Measurements from ENCODE around the gene OSBPL1A.

OSBPL1A gene

DNA sequence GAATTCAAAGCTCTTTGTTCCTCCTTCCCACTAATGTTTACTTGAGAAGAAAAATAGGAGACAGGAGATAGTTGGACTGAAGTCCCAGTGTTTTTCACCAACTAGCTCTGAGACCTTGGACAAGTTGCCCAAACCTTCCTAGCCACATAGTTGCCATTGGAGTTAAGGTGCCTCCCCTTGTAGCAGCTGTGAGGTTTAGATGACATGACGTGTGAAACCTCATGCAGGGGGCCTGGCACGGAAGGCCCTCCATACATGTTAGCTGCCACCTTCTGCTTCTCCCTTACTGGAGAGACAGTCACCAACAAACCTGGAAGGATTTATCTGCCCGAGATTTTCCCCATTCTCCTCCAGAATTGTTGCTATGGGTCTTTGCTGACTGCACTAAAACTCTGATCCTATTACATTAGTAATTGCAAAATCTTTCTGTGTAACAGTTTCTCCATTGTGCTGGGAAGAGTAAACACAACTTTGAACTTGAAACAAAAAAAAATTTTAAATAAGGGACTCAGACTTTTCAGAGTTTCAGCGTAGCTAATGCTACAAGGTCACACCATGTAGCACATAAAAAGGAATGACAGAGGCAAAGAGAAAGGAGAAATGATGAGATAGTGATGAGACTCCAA, 282.6 kb downstream of the OSBPL1A start:
- no peak for DNase-seq

DNA sequence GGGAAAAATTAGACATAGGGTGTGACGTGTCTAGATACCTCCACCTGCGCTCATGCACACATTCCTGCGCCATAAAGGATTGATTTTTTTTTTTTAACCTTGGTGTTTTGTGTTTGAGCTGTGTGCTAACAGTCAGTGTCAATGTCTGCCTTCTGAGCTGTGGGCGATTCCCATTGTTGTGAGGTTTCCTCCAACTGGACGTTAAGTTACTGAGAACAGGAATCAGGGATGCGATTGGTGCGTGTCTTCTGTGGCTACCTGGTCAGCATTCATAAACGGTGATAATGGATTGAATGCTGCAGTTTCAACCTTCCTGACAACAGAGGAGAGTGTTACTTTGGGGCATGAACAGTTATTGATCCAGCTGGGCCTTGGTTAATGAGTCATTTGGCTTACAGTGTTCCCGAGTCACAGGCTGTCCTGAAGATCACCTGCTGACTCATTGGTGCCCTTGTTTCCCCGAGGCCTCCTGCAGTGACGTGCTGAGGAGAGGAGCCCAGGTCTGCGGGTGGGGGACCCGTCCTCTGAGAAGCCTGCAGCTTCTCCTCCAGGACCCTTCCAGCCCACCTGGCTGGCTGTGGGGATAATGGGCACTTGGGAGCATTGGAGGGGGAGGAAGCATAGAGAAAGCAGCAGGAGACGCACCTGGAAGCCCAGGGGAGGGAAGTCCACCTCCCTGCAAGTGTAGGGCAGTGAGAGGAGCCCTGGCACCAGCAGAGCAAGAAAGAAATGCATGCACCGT, 284.6 kb downstream of the OSBPL1A start:
- no peak for DNase-seq

DNA sequence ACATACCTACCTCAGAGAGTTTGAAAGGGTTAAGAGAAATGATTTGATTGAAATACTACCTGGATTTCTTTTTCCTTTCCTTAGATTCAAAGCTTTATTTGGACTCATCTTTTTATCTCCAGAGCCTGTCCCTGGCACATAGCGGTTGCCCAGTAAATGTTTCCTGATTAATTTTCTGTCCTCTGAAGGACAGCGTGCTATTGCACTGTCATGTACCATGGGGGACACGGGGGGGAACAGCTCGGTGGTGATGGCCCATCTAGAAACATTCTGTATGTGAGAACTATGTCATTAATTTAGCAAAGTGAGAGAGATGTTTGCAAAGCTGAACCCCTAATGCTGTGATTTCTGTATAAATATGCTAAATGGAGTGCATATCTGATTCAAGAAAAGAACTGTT, 285.2 kb downstream of the OSBPL1A start:
- no peak for DNase-seq
